NCI-H2029 treated with DMSO at 0.1 percent for 48 hours (cell line): ENCODE measurements around the gene HYAL1.
"Not testable (repeated sequence)": the region's sequence is repeated elsewhere in the genome, so short reads cannot be mapped to it uniquely, and the experiment has no call there.

Source experiments
- DNase-seq: peaks from one replicate; lab custom pipeline; 2025; lab: John Stamatoyannopoulos, UW

Gene HYAL1

DNA sequence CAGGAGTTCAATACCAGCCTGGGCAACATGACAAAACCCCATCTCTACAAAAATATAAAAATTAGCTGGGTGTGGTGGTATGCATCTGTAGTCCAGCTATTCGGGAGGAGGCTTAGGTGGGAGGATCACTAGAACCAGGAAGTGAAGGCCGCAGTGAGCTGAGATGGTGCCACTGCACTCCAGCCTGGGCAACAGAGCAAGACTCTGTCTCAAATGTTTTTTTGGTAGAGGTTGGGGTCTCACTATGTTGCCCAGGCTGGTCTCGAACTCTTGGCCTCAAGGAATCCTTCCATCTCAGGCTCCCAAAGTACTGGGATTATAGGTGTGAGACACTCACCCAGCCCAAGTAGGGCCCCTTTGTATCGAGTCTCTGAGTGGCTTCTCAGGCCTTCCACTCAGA is 9.3 kb downstream of the HYAL1 start:
- DNase-seq: no peak

DNA sequence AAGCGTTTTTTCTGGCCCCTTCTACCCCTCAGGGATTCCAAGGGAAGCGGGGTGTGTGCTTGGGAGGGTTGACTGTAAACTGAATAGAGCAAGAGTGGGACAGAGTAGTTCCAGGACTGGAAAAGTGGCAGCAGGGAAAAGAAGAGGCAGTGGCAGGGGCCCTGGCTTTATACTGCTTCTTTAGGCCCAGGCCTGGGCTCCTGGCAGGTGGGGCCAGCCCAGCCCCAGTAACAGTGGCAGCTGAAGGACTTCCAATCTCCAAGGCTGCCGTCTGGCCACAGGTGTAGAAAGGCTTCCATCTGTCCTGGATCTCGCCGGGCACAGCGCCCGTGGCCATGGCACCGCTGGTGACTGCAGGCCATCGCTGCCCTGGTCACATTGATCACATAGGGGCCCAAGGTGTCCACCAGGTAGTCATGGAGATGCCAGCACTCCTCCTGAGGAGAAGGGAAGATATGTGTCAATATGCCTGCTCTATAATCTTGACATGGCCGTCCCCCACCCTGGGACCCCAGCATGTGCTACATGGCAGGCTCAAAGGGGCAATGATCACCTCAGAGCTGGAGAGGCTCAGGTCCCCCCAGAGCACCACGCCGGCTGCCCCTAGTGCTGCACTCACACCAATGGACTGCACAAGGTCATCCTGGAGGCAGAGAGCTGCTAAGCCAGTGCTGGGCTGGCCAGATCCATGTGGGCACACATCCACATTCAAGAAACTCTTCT is 10.1 kb downstream of the HYAL1 start:
- DNase-seq: no peak

DNA sequence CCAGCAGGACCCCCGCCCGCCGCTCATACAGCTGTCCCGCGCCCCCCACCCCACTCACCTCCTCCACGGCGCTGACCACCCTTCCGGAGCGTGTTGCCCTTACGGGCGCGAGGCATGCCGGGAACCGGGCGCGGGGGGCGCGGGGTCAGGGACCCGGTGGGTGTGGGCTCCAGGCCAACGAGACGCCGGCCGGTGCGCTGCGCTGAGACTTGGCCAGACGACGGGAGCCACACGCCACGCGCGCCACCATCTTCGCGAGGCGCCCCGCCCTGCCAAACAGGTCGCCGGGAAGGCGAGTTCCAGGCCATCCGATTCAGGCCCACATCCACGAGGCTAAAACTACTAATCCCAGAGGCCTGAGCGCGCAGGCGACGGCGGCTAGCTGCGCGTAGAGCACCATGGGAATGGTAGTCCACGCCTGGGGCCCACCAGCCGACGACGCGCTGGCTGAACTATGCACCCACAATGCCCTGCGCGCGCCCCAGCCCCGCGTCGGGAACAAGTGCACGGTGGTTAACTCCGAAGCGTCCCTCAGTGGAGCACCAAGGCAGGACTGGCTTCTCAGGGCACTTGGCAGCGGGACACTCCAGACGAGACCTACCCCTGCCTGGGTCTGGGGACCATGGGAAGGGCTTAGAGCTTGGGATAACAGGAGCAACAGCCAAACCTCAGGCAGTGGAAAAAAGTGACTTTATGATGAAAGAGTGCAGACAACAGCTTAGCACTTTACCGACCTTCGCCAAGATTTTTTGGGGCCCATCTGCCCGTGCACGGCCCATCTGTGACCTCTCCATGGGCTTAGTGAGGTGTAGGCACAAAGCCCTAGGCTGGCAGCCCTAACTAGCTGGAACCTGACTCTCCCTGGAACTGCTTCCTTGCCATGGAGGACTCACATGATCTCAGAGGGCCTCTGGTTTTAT is 11.0 kb downstream of the HYAL1 start, which contains the start of gene IFRD2:
TSS of gene IFRD2 (minus strand) at position 271 of the 920 bp plus-strand sequence. CDS start at position 116, 155 bp downstream.
- DNase-seq: peak; percentile 61

DNA sequence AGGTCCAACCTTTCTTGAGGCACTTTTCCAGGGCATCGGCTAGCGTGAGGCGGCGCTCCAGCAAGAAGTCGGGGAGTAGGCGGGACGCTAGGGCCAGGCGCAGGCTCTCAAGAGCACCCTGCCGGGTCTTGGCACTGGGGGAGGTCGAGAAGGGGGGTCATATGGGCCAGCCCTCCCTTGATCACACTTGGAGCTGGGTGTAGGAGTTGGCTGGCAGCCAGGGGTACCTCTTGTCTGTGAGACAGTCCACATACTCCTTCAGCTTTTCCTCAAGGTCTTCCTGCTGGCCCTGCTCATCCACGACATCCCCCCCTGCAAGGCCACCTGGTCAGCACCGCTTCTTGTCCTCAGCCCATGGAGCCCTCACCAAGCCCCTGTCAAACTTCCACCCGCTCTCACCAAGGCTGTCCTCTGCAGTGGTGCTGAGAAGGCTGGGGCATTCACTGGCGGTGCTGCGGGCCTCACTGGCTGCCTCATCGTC is 13.2 kb downstream of the HYAL1 start:
- no peak for DNase-seq

GRCh38 chr3:50289130-50289529 is 14.2 kb downstream of the HYAL1 start:
- DNase-seq: no peak

DNA sequence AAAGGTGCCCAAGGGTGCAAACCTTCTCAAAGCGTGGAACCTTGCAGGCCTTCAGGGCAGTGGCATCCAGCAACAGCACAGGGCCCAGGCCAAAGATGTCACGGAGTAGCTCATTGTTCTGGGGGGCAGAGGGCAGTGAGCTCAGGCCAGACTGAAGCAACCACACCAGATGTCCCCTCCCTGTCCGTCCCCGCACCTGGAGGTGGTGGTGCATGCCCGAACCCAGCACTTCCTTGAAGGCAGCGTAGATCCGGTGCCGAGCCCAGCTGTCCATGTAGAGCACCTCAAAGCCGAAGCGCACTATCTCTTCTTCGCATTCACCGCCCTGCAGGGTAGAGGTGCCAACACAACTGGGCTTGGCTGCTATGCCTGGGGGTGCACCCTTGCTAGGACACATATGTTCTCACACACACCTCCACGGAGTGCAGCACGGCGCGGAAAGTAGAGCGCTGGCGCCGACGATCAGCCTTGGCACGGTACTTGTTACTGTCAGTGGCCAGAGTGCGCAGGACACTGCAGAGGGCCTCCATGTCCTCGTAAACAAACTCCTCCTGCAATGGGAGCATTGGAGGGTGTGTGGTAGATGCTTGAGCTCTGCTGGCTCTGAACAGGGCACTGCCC is 14.9 kb downstream of the HYAL1 start:
- no peak for DNase-seq

DNA sequence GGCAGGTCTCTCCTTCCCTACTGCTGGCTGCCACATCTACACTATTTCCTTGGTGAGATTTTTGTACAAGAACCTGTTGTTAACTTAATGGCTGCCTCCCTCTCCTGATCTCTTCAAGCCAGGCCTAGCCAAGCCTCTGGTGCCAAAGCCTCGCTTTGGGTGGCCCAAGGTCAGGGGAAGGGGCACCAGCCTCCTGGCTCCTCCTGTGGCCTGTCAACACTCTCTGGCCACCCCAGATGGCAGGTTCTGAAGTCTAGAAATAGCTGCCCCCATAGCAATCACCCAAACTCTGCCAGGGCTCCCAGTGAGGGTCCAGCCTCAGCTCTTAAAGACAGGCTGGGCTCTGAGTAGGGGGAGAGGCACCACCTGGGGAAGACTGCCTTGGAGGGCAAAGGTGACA is 16.1 kb downstream of the HYAL1 start:
- DNase-seq: no peak

DNA sequence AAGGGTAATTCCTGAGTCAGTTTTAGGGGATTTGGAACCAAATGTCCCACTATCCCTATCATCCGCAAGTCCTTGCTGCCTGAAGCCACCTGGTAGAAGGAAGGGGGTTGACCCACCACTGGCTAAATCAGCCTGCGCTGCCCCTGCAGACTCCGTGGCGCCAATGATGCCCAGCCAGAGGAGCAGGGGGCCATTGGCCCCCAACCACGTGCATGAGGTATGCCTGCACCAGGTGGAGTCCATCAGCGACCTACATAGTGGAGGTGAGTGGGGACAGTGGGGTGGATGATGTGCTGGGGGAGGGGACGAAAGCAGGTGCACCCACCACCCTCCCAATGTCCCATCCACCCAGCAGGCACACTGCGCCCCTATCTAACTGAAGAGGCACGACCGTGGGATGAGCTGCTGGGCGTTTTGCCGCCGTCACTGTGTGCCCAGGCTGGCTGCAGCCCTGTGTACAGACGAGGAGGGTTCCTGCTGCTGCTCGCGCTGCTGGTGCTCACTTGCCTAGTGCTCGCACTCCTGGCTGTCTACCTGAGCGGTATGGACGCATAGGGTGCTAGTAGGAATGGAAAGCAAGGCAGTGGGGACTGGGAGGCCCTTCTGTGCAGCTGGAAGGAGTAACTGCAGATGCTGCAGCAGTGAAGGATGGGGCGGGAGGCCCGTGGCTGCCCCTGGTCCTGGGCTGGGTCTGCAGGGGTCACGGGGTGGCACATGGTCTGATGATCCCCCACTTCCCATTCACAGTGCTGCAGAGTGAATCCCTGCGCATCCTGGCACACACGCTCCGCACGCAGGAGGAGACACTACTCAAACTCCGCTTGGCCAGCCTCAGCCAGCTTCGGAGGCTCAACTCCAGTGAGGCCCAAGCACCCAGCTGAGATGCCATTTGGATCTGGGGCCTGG is 16.8 kb downstream of the HYAL1 start:
- DNase-seq: no peak

DNA sequence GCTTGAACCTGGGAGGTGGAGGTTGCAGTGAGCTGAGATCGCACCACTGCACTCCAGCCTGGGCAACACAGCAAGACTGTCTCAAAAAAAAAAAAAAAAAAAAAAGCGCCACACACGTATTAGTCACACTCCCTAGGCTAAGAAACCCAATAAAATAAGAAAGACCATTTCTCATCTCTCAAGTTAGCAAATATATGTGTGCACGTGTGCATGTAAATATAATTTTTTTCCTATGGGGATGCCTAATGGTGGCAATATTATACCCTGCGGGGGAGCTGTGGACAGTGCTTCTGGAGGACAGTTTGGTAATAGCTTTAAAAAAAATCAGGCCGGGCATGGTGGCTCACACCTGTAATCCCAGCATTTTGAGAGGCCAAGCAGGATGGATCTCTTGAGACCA is 19.3 kb downstream of the HYAL1 start:
- not testable (repeated sequence) for DNase-seq

DNA sequence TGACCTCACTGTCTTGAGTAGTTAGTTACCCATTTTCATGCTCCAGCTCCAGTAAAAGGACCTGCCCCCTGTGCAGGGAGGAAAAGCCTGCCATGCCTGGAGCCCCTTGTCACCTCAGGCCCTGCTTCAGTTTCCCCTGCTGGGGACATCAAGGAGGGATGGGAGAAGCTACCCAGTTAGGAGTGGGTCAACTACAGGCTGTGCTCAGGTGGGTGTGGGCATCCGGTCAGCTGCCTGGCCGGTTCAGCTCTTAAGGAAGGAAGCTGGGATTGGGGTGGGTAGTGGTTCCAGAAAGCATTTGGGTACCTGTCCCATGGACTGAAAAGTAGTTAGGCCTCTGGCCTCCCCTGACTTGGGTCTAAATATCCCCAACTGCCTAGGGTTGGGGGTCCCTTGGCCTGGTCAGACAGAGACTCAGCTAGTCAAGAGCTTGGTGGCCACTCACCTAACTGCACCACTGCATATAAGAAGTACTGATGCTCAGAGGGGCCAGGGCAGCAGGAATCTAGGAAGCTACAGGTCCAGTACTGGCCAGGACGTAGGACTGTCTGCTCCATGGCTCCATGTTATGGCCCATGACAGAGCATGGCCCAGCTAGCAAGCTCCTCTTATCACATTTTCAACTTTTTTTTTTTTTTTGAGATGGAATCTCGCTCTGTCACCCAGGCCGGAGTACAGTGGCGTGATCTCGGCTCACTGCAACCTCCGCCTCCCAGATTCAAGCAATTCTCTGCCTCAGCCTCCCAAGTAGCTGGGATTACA is 23.9 kb downstream of the HYAL1 start:
- no peak for DNase-seq

- DNase-seq: no peak
Observed at GRCh38 chr3:50278880-50279224, 24.5 kb downstream of the HYAL1 start, which contains the start of gene LSMEM2. LSMEM2 (plus strand) TSS chr3:50279087; CDS start chr3:50279114, 27 bp downstream.

- DNase-seq: no peak
Observed at GRCh38 chr3:50278123-50278879, 25.1 kb downstream of the HYAL1 start.

DNA sequence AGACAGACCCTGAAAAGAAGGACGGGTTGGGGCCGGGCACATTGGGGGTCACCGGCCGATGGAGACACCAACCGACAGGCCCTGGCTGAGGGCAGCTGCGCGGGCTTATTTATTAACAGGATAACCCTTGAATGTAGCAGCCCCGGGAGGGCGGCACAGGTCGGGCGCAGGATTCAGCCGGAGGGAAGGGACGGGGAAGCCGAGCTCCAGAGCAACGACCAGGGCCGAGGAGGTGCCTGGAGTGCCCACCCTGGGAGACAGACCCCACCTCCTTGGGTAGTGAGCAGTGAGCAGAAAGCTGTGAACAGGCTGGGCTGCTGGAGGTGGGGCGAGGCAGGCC is 26.6 kb downstream of the HYAL1 start:
- no peak for DNase-seq

GRCh38 chr3:50275996-50276761 is 27.2 kb downstream of the HYAL1 start:
- DNase-seq: no peak

DNA sequence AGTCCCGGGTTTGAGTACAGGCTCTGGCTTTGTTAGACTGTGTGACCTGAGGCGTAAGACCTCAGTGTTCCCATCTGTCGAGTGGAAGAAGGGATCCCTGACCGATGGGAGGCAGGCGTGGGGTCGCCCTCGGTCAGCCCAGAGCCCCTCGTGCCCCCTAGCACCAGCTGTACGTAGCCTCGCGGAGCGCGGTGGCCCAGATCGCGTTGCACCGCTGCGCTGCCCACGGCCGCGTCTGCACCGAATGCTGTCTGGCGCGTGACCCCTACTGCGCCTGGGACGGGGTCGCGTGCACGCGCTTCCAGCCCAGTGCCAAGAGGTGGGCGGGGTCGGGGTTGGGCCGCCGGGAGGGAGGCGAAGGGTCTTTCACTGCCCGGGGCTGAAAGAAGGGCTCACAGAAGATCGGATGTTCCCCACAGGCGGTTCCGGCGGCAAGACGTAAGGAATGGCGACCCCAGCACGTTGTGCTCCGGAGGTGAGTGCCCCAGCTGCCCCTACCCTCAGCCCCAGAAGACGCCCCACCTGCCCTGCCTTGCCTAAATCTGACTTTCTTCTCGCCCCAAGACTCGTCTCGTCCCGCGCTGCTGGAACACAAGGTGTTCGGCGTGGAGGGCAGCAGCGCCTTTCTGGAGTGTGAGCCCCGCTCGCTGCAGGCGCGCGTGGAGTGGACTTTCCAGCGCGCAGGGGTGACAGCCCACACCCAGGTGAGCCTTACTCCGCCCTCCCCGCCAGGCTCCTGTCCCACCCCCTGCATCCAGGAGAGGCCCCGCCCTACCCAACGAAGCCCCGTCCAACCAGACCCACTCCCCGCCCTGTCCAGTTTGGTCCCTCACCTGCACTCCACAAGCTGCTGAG is 28.0 kb downstream of the HYAL1 start:
- DNase-seq: no peak

DNA sequence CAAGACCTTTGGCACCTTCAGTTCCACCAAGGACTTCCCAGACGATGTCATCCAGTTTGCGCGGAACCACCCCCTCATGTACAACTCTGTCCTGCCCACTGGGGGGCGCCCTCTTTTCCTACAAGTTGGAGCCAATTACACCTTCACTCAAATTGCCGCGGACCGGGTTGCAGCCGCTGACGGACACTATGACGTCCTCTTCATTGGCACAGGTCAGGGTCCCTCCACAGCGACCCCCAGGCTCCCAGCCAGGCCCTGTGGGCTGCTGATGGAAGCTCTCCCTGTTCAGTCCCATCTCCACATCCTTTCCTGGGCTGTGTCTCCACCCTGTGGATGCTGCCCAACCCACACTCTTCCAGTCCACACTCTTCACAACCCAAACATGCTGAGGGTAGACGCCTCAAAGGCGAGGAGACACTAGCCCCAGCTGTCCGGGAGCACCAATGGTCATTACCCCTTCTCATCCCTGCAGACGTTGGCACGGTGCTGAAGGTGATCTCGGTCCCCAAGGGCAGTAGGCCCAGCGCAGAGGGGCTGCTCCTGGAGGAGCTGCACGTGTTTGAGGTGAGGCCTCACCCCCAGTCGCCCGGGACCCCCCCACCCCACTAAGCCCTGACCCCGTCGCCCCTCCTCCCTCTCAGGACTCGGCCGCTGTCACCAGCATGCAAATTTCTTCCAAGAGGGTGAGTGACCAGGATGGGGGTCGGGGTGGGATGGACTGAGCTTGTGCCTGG is 28.8 kb downstream of the HYAL1 start:
- DNase-seq: peak; percentile 3

DNA sequence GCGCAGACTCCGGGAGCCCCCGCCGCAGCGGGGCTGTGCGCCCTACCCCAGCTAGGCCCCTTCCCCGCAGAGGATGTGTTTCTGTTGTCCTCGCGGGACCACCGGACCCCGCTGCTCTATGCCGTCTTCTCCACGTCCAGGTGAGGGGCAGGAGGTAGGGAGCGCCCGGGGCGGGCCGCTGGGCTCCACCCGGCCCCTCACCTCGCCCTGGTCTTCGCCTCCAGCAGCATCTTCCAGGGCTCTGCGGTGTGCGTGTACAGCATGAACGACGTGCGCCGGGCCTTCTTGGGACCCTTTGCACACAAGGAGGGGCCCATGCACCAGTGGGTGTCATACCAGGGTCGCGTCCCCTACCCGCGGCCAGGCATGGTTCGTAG is 29.7 kb downstream of the HYAL1 start:
- DNase-seq: no peak
